Suprapubic skin (tissue), 3 donors: ENCODE measurements around the gene IP6K2.

ENCODE experiments used
- CTCF ChIP-seq, 2 donors: fragments of 200-600 bp in 1 of 2; fragments of 450-650 bp in 1 of 2; sonication (generic) in 1 of 2; IDR thresholded peaks; one replicate each; pipeline ENCODE4 v1.5.1; 2016 to 2019; ENCODE audit warnings: antibody characterized with exemption in 2 of 2, mild to moderate bottlenecking in 1 of 2, moderate library complexity in 1 of 2
- POLR2A ChIP-seq, 2 donors: fragments of 450-650 bp; IDR thresholded peaks; one replicate each; pipeline ENCODE4 v1.6.1; 2017; ENCODE audit warnings: antibody characterized with exemption in 2 of 2, mild to moderate bottlenecking in 2 of 2, moderate library complexity in 2 of 2

GRCh38 chr3:48678056-48678455, 39.0 kb downstream of the IP6K2 start:
- TF ChIP-seq CTCF (IDR thresholded peaks at IDR 0.05) (no peak), POLR2A (IDR thresholded peaks at IDR 0.05) (no peak)
